HL-60/S4 treated with phorbol 12-myristate 13-acetate at 8.2 ng/mL for 4 days and 3 days (cell line): ENCODE data around the gene P2RY14.

Experiments used
- in situ Hi-C: fragments of 300-500 bp; cut with MboI; formaldehyde crosslinking; loops from 2 replicates; pipeline ENCODE4 v1.15.0; 2022; ENCODE audit warnings: low sequenced_read_pairs

Gene P2RY14

DNA sequence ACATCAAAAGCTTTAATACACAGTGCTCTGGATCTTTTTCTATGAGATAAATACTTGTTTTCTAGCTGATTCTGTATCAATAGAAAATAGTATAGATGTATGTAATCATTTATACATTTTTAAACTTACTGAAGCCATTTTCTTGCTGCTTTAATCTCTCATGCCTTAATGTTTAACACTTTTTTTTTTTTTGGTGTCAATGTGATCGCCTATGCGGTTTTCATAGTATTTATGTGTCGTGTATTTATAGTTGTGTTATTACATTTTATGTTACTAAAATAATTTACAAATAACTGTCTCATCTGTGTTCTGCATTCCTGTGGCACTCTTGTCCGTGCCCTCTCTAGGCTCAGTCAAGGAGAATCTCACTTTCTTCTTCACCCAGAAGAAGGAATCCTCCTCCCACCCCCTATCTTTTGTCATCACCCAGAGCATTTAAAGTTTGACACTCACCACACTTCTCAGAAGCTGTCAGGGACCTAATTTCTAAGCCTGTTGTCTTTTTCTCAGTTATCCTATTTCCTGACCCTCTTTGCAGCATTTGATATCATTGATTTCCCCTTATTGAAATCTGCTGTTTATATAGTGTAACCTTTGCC lies 54.0 kb downstream of the P2RY14 start:
- in situ Hi-C loops, result loop anchor here (10.0 kb wide), 2 partner anchors 50 to 60 kb away; partner anchors contain the start of gene P2RY14

DNA sequence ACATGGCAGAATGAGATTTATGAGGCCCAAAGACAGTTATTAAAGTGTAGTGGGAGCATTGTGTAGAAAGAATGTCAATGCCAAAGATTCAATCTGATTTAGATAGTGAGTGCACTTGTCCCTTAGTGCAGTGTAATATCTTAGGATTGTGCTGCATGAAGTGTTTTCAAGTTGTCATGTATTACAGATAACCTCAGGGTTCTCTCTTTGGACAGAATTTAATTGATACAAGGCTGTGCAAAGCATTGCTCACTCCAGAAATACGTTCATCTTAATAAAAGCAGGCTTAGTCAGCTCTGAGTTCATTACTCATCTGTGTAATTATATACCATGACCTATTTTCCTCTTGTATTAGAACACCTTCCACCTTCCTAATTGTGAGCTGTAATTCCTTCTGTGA lies 59.3 kb downstream of the P2RY14 start:
- in situ Hi-C loops, result no loop called here

DNA sequence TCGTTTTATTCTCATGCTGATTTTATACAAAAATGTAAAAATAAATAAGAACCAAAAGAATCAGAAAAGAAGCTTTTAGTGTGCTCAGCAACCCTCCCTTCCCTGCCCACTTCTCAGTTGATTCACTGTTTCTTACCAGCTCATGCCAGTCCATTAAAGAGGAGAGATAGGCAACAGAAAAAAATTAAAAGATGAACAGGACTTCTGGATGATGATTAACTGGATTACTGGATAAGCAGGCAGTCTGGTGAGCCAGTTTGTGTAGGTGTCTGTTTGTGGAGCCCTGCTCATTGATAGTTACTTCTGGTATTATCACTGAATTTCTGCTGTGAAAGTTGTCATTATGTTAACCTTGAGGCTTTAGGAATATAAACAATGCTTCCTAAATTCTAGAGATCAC lies 60.2 kb downstream of the P2RY14 start:
- in situ Hi-C loops, result no loop called here

DNA sequence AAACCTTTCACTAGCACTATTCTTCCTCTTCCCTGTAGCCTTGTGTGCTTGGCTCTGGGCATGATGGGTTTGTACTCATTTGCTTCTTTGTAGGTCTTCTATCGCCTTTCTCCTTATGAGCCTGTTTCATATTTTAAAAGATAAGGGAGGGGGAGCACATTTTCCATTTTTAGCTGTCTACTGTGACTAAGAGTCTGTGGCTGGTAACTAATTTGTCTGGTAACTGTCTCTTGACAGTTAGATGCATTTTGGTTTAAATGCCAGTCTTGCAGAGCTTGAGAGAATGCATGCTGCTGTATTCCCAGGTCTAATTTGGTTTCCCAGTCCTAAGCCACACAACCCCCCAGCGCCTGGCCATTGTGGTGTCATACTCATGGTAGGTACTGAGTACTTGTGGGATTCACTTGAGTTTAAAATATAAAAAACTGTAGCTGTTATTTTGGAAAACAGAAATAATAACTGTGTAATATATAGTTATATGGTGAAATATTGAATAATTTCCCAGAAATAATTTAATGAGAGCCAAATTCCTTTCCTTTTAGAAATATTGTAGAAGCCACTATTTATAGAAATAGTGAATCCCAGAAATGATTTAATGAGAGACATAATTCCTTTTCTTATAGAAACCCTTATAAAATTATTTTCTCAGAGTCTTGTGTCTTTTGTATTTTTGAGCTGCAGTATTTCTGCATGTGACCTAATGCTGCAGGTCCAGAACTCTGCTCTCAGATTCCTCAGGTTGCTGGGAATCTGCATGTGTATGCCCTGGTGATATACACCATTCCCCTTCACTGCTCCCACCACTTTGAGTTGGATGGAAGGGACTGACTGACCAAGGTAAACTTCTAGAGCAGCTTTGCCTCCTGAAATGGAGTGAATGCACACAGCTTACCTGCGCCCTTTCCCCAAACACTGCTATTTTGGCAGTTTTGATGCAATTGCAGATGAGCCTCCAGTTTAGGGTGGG lies 61.4 kb downstream of the P2RY14 start:
- in situ Hi-C loops, result no loop called here

DNA sequence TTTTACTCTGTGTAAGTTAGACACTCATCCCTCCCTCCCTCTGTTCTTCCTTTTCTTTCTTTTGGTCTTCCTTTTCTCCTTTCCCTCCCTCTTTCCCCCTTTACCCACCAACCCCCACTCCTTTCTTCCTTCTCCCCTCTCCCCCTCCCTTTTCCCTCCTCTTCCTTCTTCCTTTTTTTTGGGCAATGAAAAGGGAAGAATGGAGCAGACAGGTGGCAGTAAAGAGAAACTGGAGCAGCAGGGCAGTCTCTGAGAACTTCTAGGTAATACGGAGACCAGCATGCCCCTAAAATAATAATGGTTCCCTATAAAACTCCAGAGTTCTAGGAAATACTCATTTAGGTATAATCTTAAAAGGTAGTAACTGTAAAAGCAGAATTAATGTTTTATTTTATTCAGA lies 63.9 kb downstream of the P2RY14 start:
- in situ Hi-C loops, result no loop called here

DNA sequence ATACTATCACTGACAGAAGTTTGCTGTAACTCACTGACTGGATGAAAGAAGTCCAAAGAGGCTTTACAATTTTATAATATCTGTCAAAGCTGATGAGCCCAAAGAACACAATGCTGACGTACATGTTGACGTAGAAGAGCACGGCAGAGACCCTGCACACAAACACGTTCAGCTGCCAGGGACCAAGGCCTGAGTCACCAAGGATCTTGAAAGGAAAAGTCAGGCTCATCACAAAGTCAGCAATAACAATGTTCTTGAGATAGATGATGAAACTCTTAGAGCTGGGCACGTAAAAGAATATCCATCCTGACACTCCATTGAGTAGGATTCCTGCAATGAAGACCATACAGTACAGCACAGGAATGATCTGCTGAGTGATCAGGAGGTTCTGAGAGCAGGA lies 64.5 kb downstream of the P2RY14 start:
- in situ Hi-C loops, result no loop called here

DNA sequence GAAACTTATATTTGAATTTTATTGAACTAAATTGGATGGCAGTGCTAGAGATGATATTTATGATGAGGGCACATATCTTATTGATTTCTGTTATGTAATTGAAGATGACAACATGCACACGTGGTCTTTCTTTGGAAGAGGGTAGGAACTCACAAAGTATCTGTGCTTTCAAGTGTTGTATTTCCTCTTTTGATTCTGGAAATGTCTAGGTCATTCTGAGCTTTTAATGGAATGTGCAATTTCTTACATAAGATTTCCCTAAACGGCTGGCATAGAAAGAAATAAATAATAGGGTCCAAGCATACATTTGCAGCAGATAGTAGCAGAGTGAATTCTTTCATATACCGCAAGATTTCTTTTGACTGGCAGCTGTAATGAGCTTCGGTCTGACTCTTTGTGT lies 65.2 kb downstream of the P2RY14 start:
- in situ Hi-C loops, result no loop called here

DNA sequence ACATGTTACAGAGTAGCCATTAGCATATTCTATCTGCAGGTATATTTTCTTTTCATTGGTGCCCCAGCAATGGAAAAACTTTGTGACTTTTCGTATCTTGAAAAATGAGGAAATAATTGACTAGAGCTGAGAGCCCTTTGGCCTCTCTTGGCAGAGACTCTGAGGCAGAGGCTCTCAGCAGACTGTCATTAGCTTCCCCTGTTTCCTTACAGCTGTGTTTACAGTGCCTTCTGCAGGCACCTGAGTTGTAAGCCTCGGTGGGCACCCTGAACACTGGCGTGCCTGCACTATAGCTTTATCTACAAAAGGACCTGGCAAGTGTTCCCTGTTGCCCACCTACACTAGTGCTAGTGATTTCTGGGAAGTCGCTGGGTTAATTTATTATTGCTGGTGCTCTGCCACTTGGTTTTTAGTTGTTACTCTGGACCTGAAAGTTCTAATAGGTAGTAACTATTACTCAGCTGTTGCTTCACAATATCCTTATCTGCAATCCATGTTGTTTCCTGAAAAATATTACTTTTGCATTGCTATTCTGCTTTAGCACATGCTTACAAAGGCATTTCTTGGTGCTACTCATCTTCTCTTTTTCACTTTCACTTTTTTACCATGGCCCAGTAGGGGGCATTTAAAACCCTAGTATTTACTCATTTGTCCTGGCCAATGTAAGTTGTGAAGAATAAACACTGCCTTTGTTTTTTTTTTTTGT lies 67.5 kb downstream of the P2RY14 start:
- in situ Hi-C loops, result no loop called here

DNA sequence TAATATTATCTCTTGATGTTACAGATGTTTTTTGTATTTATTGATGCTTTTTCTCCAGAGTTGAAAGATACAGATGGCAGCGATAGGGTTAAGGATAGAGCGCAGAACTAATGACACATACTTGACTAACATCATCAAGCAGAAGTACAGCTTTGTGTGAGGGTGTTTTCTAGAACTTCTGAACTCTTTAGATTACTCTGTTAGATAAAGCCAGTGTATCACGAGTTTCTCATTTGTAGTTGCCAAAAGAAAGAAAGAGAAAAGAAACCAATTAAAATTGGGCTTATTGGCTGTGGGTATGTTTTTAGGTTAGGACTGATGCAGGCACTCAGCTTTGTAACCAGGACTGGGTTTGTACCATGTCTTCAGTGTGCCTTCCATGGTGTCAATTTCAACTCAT lies 68.7 kb downstream of the P2RY14 start:
- in situ Hi-C loops, result no loop called here

DNA sequence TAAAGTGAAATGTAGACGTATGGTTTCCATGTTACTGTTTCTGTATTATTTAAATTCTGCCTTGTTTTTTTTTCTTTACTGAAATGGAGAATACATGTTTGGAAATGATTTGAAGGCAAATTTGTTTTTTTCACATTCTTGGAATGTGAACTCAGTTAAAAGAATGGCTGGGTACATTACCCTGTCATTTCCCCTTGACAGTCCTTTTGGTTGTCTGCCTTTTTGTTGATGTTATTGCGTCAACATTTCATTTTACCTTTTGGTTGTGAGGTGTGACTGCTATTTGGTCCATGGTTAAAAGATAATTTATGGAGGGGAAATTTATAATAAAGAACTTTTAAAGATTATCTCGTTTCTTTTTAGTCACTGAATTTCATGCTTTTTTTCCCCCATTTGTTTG lies 72.1 kb downstream of the P2RY14 start:
- in situ Hi-C loops, result no loop called here

DNA sequence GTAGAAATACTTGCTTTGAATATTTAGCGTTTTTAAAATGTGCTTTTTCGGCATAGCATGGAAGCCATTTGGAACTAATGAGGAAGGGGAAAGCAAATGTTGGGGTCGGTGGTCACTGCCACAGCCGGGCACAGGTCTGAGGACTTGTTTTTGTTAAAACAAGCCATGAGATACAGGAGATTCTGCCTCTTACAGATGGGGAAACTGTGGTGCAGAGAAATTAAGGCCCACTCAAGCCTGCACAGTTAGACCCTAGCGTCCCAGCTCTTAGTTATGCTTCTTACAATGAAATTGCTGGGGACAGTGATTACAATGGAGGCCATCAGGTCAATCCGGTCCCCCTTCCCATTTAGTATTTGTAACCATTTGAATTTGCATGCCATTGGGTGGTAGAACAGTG lies 72.9 kb downstream of the P2RY14 start:
- in situ Hi-C loops, result no loop called here

DNA sequence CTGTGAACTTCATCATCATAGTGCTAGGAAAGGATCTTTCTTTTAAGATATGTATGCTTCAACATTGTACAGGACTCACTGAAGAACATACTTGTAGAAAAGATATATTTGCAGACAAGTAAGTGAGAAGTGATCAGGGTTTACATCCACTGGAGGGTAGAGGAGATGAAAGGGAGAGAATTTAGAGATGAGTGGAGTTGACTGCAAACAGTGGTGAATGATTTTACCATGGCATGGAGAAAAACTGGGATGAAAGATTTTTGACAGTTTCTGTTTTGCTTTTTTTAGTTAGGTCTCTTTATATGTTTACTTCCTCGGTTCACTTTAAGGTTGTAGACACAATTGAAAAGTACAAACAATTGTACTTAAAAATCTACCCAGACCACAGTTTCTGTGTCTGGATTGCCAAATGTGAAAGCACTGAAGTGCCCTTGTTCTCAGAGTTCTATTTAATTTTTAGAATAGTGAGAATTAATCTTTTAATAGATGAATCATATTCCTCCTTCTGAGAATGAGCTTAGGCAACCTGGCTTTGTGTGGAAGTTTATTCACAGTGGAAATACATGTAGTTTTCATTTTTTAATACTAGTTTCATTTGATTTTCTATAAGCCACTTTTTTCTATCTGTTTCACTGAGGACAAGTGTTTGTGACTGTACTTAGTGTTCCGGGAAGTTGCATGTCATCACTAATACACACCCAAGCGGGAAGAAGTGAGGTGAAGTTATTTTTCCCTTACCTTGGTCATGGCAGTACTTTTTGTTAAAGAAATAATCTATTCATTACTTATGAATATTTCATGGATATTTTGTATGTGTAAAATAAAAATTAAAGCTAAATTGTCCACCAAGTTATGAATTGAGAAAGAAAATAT lies 73.6 kb downstream of the P2RY14 start:
- in situ Hi-C loops, result no loop called here

DNA sequence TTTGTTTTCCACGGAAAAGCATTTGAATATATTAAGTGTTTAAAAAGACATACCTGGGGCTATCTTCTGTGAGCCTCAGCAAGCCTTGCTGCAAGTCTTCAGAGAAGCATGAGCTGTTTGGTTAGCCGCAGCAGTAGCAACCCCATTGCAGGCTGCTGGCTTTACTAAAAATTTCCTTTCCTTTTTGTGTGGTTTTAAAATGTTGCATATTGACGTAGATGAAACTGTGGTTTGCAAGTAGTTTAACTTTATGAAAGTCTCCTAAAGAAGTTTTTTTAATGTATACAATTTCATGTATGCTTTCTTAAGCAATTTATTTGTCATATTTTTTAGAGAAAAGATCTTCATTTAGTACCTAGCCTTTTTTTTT lies 75.3 kb downstream of the P2RY14 start, which contains the start of gene GPR171:
TSS of gene GPR171 (minus strand) at position 166 of the 370 bp plus-strand sequence. CDS start 3,830 bp downstream, outside the sequence.
- in situ Hi-C loops, result no loop called here

DNA sequence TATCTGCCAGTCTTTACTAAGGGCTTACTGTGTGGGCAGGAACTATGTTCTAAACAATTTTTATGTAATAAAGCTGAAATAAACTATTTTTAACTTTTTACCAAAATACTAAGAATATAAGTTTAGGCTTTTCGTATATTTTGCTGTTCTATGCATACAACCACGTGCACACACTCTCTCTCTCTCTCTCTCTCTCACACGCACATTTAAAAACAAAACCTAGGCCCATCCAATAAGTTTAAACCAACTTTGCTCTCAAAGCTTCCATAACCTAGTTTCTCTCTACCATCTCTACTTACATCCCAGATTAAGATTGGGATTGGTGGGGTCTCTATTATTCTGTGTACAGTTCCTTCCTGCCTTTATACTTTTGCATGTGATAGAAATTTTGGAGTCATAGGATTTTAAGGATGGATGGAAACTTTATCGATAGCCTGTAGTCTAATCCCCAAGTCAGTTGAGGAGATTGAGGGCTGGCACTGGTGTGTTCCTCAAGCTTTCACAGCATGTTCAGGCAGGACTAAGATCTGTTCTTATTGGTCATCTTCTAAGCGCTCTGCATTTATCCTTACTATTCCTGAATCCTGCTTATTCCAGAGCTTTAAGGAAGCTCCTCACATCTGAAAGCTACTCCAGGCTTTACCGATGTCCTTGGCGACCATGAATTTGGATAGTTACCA lies 77.2 kb downstream of the P2RY14 start:
- in situ Hi-C loops, result no loop called here

DNA sequence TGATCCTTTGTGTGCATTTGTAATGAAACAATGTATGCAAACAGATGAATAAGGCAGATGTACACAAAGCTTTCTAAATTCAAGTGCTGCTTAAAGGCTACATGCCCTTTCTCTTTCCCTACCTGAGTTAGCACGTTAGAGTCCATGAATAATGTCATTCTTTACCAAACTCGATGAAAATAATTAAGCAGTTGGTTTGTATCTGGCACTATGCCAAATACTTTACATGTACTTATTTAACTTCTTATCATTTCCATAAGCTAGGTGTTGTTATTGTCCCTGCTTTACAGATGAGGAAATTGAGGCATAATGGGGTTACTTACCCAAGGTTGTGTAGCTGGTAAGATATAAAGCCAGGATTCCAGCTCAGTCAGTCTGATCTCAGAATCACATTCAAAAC lies 77.8 kb downstream of the P2RY14 start:
- in situ Hi-C loops, result no loop called here

DNA sequence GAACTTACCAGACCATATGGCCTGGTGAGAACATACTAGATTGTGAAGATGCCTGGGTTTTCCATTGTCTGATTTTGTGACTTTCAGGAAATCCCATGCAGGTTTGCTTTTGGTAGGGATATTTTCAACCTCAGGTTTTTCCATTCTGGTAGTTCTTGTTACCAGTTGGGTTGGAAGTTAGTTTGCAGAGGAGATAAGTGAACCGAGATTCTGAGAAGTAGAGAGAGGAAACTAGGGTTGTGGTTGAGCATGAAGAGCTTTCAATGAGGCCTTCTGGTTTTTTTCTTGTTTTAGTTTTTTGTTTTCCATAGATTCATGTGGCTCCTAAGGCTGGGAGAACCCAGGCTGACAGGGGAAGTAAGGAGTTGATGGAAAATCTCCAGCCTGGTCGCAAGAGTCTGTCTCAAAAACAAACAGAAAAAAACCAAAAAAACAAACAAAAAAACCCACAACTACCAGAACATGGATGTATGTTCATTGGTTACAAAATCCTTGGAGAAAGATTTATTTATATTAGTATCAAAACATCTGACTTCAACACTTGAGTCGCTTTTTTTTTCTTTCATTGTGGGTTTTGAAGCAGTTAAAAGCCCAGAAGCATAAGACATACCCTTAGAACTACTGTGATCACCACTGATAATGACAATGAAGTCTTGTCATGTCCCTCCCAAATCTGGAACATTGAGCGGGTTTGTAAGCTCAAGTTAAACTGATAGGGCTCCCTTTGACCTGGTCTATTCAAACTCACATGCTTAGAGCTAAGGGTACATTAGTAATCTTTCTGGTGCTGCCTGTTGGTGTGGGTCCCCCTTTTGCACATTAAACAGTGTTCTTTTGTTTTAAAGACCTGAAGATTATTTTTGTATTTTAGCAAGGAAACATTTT lies 78.5 kb downstream of the P2RY14 start:
- in situ Hi-C loops, result no loop called here

DNA sequence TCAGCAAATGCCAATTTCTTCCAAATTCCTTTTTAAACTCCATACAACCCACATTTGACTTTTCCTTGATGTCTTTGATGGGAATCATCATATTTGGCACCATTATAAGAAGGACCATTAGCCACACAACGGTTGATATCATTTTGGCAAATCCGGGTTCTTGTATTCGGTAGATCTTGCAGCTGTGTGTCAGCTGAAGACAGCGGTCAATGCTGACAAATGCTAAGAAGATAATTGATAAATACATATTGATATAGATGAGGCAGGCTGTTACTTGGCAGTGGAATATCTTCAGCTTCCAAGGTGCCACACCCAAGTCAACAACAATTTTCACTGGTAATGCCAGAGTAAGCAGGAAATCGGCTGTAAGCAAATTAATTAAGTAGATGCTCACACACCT lies 79.5 kb downstream of the P2RY14 start:
- in situ Hi-C loops, result no loop called here

DNA sequence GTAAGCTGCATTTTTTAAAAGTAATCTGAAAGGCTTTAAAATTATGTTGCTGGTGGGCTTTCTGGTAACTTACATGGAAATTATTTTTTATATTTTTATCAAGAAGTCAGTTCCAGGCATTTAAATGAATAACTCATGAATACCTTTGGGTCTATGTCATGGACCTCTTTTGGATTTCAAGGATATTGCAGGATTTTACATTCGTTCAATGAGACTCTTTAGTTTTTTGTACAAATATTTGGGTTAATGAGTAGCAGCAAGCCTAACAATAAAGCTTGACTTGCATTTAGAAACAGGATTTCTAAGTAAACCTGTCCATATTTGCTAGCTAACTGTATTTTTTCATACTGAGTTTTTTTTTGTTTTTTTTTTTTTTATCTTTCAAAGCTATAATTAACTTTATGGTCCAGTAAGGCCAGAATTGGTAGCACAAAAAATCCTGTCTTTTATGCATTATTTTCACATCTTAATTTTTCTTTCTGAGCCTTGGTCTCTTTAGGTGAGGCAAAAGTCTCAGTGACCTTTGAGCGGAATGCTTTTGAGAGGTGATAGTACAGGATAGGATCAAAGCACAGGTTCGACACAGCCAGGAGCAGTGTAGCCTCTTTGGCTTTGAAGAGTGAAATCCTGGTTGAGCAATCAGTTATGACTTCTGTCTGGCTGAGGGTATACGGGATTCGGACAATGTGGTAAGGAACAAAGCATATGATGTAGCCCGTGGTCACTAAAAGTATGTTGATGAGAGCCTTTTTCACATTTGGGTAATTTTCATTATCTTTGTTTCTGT lies 80.2 kb downstream of the P2RY14 start:
- in situ Hi-C loops, result no loop called here
